HepG2 (cell line): ENCODE measurements around the gene HELZ2. TPM values are rescaled to one million over a fixed set of nuclear protein-coding genes. Genes with fewer than 3 reads are reported as not detected.
A peak's percentile ranks its signal among the peaks of the same experiment; 100 is the strongest.

Experiments
- ARID2 ChIP-seq: sonication (generic); formaldehyde crosslinking; IDR thresholded peaks from 2 replicates; pipeline ENCODE4 v1.8.1; 2022; ENCODE audit warnings: mild to moderate bottlenecking, missing genetic modification reagents, borderline replicate concordance
- BHLHE40 ChIP-seq: IDR thresholded peaks from 2 replicates; pipeline ENCODE4 v1.6.1; 2011; ENCODE audit warnings: low read length, improper control_type of control experiment
- CREM ChIP-seq, 2 experiments: sonication (generic) in 1 of 2; formaldehyde crosslinking in 1 of 2; IDR thresholded peaks; 2 replicates each; pipeline versions ENCODE4 v1.4.0 to v1.6.1; 2016 to 2020; ENCODE audit warnings: antibody characterized with exemption in 1 of 2, mild to moderate bottlenecking in 1 of 2, missing genetic modification reagents in 1 of 2
- HNRNPLL ChIP-seq: fragments of 200-400 bp; formaldehyde crosslinking; IDR thresholded peaks from 2 replicates; pipeline ENCODE4 v1.6.1; 2017; ENCODE audit warnings: mild to moderate bottlenecking, low read depth, low read length; ENCODE audit not compliant: poor library complexity, severe bottlenecking
- IRF2 ChIP-seq: IDR thresholded peaks from 2 replicates; pipeline ENCODE4 v1.6.1; 2018; ENCODE audit warnings: missing genetic modification reagents, missing compliant biosample characterization
- KLF16 ChIP-seq, 2 experiments: sonication (generic) in 1 of 2; formaldehyde crosslinking in 1 of 2; IDR thresholded peaks; 2 replicates each; pipeline versions ENCODE4 v1.6.1 to v1.8.0; 2016 to 2023; ENCODE audit warnings: missing genetic modification reagents in 2 of 2, missing compliant biosample characterization in 1 of 2
- NFIC ChIP-seq: IDR thresholded peaks from 2 replicates; pipeline ENCODE4 v1.6.1; 2012; ENCODE audit warnings: mild to moderate bottlenecking, low read length, inconsistent platforms
- SNAI1 ChIP-seq: sonication (generic); formaldehyde crosslinking; IDR thresholded peaks from 2 replicates; pipeline ENCODE4 v1.5.0; 2020; ENCODE audit warnings: mild to moderate bottlenecking, missing genetic modification reagents, borderline replicate concordance
- TEAD2 ChIP-seq: sonication (generic); formaldehyde crosslinking; IDR thresholded peaks from 2 replicates; pipeline ENCODE4 v1.9.0; 2021; ENCODE audit warnings: missing genetic modification reagents
- TEAD3 ChIP-seq: optimal IDR thresholded peaks from 2 replicates; pipeline ENCODE3; 2016; ENCODE audit warnings: borderline replicate concordance
- TRIM24 ChIP-seq: sonication (generic); formaldehyde crosslinking; IDR thresholded peaks from 2 replicates; pipeline ENCODE4 v1.8.0; 2022; ENCODE audit warnings: mild to moderate bottlenecking, missing genetic modification reagents
- YY1 ChIP-seq: IDR thresholded peaks from 2 replicates; pipeline ENCODE4 v1.6.1; 2011; ENCODE audit warnings: low read length, low read depth, moderate library complexity, mild to moderate bottlenecking; ENCODE audit not compliant: insufficient read depth, insufficient replicate concordance
- ZNF350 ChIP-seq: sonication (generic); formaldehyde crosslinking; IDR thresholded peaks from 2 replicates; pipeline ENCODE4 v1.4.0; 2020; ENCODE audit warnings: mild to moderate bottlenecking, low read depth, missing genetic modification reagents, borderline replicate concordance
- ZNF776 ChIP-seq: sonication (generic); formaldehyde crosslinking; IDR thresholded peaks from 2 replicates; pipeline ENCODE4 v1.4.0; 2020; ENCODE audit warnings: mild to moderate bottlenecking, missing genetic modification reagents
- polyA plus RNA-seq, 8 experiments: library from polyadenylated mRNA; depleted of rRNA in 3 of 8; stranded (reverse) in 7 of 8; unstranded in 1 of 8; fragments of >200 nt; fragmentation: Illumina TruSeq in 4 of 8; extraction: Trizol in 4 of 8; gene quantifications; 2 replicates each; pipeline versions ENCODE4 v1.2.1 to v1.2.3, GENCODE V29; 2011 to 2016; ENCODE audit warnings: low read depth in 4 of 8, missing spikeins in 1 of 8, mixed read lengths in 1 of 8; ENCODE audit not compliant: insufficient read depth in 1 of 8
- total RNA-seq, 5 experiments: library from RNA; depleted of rRNA; stranded (reverse); fragments of >200 nt; fragmentation: Illumina TruSeq; extraction: Trizol; gene quantifications; 2 replicates each; pipeline ENCODE4 v1.2.3, GENCODE V29; 2016; ENCODE audit warnings: low read depth in 1 of 5
- TF ChIP-seq, protein P1 (sequence below): IDR thresholded peaks from 2 replicates; pipeline ENCODE4 v1.6.1; 2012; ENCODE audit warnings: inconsistent platforms
- TF ChIP-seq, protein P2 (sequence below): IDR thresholded peaks from 2 replicates; pipeline ENCODE4 v1.6.1; 2016; ENCODE audit warnings: missing genetic modification reagents, missing compliant biosample characterization
- TF ChIP-seq, protein P3 (sequence below): sonication (generic); formaldehyde crosslinking; IDR thresholded peaks from 2 replicates; pipeline ENCODE4 v1.8.1; 2023; ENCODE audit warnings: missing genetic modification reagents, inconsistent platforms, borderline replicate concordance
- TF ChIP-seq, protein P4 (sequence below): sonication (generic); formaldehyde crosslinking; IDR thresholded peaks from 2 replicates; pipeline ENCODE4 v1.8.0; 2022; ENCODE audit warnings: mild to moderate bottlenecking, missing genetic modification reagents

The HELZ2 gene
- total and polyA plus RNA-seq, 2 of the 13 experiments (the other 11 are each of a cell fraction or from before 2014, with no cell fraction given), result 9.6 to 10.1 TPM

DNA sequence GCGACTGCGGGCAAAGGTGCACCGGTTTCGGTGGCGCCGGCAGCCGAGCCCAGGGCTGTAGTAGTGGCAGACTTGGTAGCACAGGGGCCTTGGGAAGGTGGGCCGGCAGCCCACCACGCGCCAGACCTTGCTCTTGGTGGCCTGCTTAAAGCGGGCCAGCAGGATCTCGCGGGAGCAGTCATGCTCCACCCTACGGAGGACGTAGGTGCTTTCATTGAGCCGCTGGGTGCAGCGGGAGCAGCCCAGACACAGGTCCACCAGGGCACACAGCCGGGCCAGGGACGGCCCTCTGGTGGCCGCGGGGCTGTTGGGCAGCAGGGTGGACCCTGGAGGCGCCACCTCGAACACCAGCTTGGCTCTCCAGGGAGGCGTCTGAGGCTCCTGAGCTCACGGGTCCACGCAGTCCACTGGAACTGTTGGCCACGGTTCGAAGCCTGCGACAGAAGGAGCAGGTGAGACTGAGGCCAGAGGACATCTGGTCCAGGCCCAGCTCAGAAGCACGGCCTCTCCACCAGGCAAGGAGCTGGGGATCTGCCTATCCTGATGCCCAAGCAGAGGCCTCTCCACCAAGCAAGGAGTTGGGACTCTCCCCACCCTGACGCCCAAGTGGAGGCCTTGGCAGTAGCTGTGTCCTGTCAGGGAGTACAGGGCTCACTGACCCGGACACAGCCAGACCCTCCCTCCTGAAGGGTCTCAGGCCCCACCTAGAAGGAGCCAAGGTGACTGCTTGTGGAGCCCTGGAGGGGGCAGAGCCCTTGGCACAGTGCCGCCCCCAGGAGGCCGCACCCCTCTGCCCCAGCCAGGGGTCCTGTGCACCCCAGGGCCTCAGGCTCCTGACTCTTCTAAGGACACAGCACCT, 1.0 kb downstream of the HELZ2 start (continued):
- TF ChIP-seq, protein P1, sequence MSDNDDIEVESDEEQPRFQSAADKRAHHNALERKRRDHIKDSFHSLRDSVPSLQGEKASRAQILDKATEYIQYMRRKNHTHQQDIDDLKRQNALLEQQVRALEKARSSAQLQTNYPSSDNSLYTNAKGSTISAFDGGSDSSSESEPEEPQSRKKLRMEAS, result 0 out of 2 replicates have a peak, but pooled peaks have one; percentile 16
- TF ChIP-seq CREM (IDR thresholded peaks at IDR 0.05) (no peak), CREM (CRISPR knock-in tag; IDR thresholded peaks at IDR 0.05) (no peak), NFIC (no peak), ZNF776 (CRISPR knock-in tag) (0 out of 2 replicates have a peak, but pooled peaks have one; percentile 32), HNRNPLL (peak; percentile 21), KLF16 (CRISPR knock-in tag; IDR thresholded peaks at IDR 0.05) (no peak), IRF2 (CRISPR knock-in tag) (0 out of 2 replicates have a peak, but pooled peaks have one; percentile 54), SNAI1 (CRISPR knock-in tag) (no peak), TEAD2 (CRISPR knock-in tag) (no peak), YY1 (peak; percentile 58), BHLHE40 (no peak), ZNF350 (CRISPR knock-in tag) (peak; percentile 39; the same call in 1 of the 2 replicates), TEAD3 (CRISPR knock-in tag) (peak; percentile 18), ARID2 (CRISPR knock-in tag) (no peak), TRIM24 (0 out of 2 replicates have a peak, but pooled peaks have one; percentile 23)
- TF ChIP-seq, protein P2, sequence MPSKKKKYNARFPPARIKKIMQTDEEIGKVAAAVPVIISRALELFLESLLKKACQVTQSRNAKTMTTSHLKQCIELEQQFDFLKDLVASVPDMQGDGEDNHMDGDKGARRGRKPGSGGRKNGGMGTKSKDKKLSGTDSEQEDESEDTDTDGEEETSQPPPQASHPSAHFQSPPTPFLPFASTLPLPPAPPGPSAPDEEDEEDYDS (CRISPR knock-in tag), result no peak
- TF ChIP-seq, protein P3, sequence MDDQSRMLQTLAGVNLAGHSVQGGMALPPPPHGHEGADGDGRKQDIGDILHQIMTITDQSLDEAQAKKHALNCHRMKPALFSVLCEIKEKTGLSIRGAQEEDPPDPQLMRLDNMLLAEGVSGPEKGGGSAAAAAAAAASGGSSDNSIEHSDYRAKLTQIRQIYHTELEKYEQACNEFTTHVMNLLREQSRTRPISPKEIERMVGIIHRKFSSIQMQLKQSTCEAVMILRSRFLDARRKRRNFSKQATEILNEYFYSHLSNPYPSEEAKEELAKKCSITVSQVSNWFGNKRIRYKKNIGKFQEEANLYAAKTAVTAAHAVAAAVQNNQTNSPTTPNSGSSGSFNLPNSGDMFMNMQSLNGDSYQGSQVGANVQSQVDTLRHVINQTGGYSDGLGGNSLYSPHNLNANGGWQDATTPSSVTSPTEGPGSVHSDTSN (CRISPR knock-in tag), result no peak
- TF ChIP-seq, protein P4, sequence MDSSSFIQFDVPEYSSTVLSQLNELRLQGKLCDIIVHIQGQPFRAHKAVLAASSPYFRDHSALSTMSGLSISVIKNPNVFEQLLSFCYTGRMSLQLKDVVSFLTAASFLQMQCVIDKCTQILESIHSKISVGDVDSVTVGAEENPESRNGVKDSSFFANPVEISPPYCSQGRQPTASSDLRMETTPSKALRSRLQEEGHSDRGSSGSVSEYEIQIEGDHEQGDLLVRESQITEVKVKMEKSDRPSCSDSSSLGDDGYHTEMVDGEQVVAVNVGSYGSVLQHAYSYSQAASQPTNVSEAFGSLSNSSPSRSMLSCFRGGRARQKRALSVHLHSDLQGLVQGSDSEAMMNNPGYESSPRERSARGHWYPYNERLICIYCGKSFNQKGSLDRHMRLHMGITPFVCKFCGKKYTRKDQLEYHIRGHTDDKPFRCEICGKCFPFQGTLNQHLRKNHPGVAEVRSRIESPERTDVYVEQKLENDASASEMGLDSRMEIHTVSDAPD (CRISPR knock-in tag), result no peak
